Esophagus muscularis mucosa (tissue), 3 donors: ENCODE results near the gene EYA2.

Experiments used
- POLR2AphosphoS5 ChIP-seq, 2 donors: sonication (generic); formaldehyde crosslinking; IDR thresholded peaks; one replicate each; pipeline ENCODE4 v1.6.1; 2017; ENCODE audit warnings: antibody characterized with exemption in 2 of 2
- TF ChIP-seq, protein P1 (sequence below), 3 experiments: fragments of 200-600 bp in 2 of 3; fragments of 450-650 bp in 1 of 3; sonication (generic) in 2 of 3; IDR thresholded peaks; one replicate each; pipeline ENCODE4 v1.5.1; 2017 to 2019; ENCODE audit warnings: antibody characterized with exemption in 3 of 3, mild to moderate bottlenecking in 2 of 3, moderate library complexity in 1 of 3

DNA sequence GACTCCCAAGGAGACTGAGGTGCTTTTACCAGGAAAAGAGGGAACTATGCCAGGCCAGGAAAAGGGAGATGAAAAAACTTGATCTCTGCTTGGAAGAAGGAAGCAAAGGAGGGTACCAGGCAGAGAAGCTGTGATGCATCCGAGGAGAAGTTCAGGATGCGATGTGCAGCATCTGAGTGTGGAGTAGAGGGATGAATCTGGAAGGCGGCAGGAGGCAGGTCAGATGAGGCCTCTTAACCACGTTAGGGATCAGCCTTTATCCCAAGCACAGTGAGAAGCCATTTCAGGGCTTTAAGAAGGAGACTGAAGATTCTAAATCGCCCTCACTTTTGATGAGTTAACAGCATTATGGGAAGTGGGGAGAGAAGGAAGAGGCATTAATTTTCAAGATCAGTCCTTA lies 44.9 kb upstream of the EYA2 start:
- no peak for TF ChIP-seq POLR2AphosphoS5 (IDR thresholded peaks at IDR 0.05)
- TF ChIP-seq, protein P1, sequence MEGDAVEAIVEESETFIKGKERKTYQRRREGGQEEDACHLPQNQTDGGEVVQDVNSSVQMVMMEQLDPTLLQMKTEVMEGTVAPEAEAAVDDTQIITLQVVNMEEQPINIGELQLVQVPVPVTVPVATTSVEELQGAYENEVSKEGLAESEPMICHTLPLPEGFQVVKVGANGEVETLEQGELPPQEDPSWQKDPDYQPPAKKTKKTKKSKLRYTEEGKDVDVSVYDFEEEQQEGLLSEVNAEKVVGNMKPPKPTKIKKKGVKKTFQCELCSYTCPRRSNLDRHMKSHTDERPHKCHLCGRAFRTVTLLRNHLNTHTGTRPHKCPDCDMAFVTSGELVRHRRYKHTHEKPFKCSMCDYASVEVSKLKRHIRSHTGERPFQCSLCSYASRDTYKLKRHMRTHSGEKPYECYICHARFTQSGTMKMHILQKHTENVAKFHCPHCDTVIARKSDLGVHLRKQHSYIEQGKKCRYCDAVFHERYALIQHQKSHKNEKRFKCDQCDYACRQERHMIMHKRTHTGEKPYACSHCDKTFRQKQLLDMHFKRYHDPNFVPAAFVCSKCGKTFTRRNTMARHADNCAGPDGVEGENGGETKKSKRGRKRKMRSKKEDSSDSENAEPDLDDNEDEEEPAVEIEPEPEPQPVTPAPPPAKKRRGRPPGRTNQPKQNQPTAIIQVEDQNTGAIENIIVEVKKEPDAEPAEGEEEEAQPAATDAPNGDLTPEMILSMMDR (IDR thresholded peaks at IDR 0.05), result no peak
